ENCODE data around the gene CHIC2.
A peak's percentile ranks its signal among the peaks of the same experiment; 100 is the strongest.

Gene CHIC2

DNA sequence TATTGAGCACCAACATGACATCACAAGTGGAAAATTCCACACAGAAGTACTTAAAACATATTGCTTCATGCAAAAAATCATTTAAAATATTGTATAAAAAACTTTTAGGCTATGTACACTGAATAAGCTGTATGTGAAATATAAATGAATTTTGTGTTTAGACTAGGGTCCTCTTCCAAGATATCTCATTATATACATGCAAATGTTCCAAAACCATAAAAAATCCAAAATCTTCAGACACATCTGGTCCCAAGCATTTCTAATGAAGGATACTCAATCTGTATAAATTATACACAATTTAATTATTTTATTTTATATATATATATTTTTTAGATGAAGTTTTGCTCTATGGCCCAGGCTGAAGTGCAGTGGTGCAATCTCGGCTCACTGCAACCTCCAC lies 25.5 kb upstream of the CHIC2 start:
- Mint-ChIP-seq H3K4me3 (no peak overlapping the region), H3K27ac (no peak overlapping the region), H3K36me3 (ENCODE audit: insufficient read depth) (peaks cover 4% of the 10 kb centered on the region), H3K9me3 (no peaks in the 10 kb centered on the region), H3K27me3 (peaks cover 38 to 40% of the 10 kb centered on the region in 2 donors), H3K4me1 (ENCODE audit: low read depth in 2 of 2) (peaks cover 10 to 13% of the 10 kb centered on the region in 2 donors)
- DNase-seq (no peak), ATAC-seq (replicated peaks) (no peak)

GRCh38 chr4:54085284-54085683 lies 20.9 kb upstream of the CHIC2 start:
- DNase-seq (no peak), ATAC-seq (replicated peaks) (no peak)
- Mint-ChIP-seq H3K4me1 (ENCODE audit: low read depth in 2 of 2) (no peaks in the 10 kb centered on the region), H3K4me3 (no peak overlapping the region), H3K9me3 (no peaks in the 10 kb centered on the region), H3K36me3 (ENCODE audit: insufficient read depth) (no peaks in the 10 kb centered on the region), H3K27me3 (peaks cover 0 to 7% of the 10 kb centered on the region in 2 donors), H3K27ac (no peak overlapping the region)

- H3K4me3 Mint-ChIP-seq, result no peak overlapping the region
- no peaks in the 10 kb centered on the region for H3K4me1 Mint-ChIP-seq (ENCODE audit: low read depth in 2 of 2)
- no peaks in the 10 kb centered on the region for H3K9me3 Mint-ChIP-seq
- no peak for ATAC-seq (replicated peaks)
- DNase-seq, result no peak
- no peaks in the 10 kb centered on the region for H3K36me3 Mint-ChIP-seq (ENCODE audit: insufficient read depth)
- H3K27ac Mint-ChIP-seq, result no peak overlapping the region
- peaks cover 6 to 13% of the 10 kb centered on the region in 2 donors for H3K27me3 Mint-ChIP-seq
These were observed 17.8 kb upstream of the CHIC2 start for GRCh38 chr4:54082168-54082567.

GRCh38 chr4:54077812-54078211 lies 13.4 kb upstream of the CHIC2 start:
- DNase-seq (no peak), ATAC-seq (replicated peaks) (no peak)
- H3K4me1 Mint-ChIP-seq (ENCODE audit: low read depth in 2 of 2), result no peaks in the 10 kb centered on the region
- H3K4me3 Mint-ChIP-seq, result no peak overlapping the region
- no peaks in the 10 kb centered on the region for H3K9me3 Mint-ChIP-seq
- H3K27ac Mint-ChIP-seq, result no peak overlapping the region
- H3K36me3 Mint-ChIP-seq (ENCODE audit: insufficient read depth), result no peaks in the 10 kb centered on the region
- H3K27me3 Mint-ChIP-seq, result peaks cover 9 to 14% of the 10 kb centered on the region in 2 donors

DNA sequence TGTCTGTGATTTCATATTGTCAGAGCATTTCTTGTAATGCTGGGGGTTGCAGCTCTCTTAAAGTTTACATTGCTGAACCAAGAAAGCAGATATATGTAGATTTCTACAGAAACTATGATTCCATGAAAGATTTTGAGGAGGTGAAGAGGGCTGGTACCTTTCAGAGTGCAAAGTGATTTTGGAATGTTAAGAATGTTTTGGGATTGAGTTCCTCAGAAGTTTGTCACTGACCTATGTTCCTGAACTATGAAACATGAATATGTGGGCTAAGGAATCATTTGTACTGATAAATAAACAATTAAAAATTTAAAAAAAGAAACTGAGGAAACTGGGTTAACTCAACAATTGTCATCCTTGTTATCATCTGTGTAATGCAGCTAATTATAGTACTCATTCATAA lies 12.3 kb upstream of the CHIC2 start:
- peaks cover 0 to 2% of the 10 kb centered on the region in 2 donors for H3K4me1 Mint-ChIP-seq (ENCODE audit: low read depth in 2 of 2)
- no peaks in the 10 kb centered on the region for H3K9me3 Mint-ChIP-seq
- H3K36me3 Mint-ChIP-seq (ENCODE audit: insufficient read depth), result no peaks in the 10 kb centered on the region
- no peak overlapping the region for H3K4me3 Mint-ChIP-seq
- peaks cover 14 to 16% of the 10 kb centered on the region in 2 donors for H3K27me3 Mint-ChIP-seq
- DNase-seq, result no peak
- ATAC-seq (replicated peaks), result no peak
- no peak overlapping the region for H3K27ac Mint-ChIP-seq

DNA sequence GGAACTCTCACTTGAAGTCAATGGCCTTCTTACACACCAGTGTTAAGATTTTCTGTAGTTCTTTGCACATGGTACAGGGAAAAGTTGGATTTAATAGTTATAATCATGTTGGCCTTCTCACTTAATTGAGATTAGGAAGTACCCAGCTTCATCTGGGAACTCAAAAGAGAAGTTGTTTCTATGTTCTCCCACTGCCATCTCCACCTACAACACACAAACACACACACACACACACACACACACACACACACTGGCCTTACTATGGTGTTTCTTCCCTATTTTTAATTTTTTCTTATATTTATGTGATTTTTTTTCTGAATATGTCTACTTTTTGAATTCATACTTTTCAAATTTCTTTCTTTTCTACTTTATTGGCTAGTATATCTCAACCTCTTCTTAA lies 10.0 kb upstream of the CHIC2 start:
- DNase-seq (no peak), ATAC-seq (replicated peaks) (no peak)
- Mint-ChIP-seq H3K4me1 (ENCODE audit: low read depth in 2 of 2) (peaks cover 0 to 2% of the 10 kb centered on the region in 2 donors), H3K4me3 (no peak overlapping the region), H3K36me3 (ENCODE audit: insufficient read depth) (no peaks in the 10 kb centered on the region), H3K9me3 (no peaks in the 10 kb centered on the region), H3K27me3 (peaks cover 12 to 16% of the 10 kb centered on the region in 2 donors), H3K27ac (no peak overlapping the region)

DNA sequence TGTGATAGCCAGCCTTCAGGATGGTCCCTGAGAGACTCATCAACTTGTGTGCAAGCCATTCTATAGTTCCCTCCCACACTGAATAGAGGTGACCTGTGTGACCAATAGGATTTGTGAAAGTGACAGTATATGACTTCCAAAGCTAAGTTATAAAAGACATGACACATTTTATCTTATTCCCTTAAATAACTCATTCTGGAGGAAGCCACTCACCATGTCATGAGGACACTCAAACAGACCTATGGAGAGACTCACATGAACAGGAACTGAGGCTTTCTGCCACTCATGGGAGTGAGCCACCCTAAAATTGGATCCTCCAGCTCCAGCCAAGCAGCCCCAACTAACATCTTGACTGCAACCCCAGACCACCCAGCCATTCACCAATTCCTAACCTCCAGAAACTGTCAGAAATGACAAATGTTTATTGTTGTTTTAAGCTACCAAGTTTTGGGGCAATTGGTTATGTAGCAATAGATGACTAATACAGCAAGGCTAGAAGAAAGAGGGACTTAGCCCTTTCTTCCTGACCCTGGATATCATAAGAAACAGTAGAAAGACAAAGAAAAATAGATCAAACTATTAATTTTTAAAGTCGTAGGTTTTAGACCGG lies 9.0 kb upstream of the CHIC2 start:
- Mint-ChIP-seq H3K4me1 (ENCODE audit: low read depth in 2 of 2) (peaks cover 0 to 2% of the 10 kb centered on the region in 2 donors), H3K9me3 (no peaks in the 10 kb centered on the region), H3K27me3 (peaks cover 8 to 16% of the 10 kb centered on the region in 2 donors), H3K27ac (no peak overlapping the region), H3K36me3 (ENCODE audit: insufficient read depth) (no peaks in the 10 kb centered on the region), H3K4me3 (no peak overlapping the region)
- no peak for DNase-seq
- no peak for ATAC-seq (replicated peaks)

DNA sequence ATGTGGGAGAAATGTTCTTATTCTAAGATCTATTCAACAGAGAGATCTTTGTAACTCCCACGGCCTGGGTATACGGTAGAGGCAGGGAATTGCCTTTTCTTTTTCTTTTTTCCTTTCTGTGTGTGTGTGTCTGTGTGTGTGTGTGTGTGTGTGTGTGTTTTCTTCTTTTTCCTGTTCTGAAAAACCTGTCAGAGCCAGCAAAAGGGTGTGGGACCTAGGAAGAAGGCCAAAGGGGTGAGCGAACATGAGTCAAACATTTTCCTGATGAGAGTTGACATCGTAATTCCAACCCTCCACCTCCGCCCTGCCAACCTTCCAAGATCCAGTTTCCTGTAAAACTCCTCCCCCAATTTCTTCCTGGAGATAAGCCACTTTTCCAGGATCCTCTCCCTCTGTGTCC lies 2.8 kb upstream of the CHIC2 start:
- Mint-ChIP-seq H3K9me3 (no peaks in the 10 kb centered on the region), H3K36me3 (ENCODE audit: insufficient read depth) (peaks cover 32% of the 10 kb centered on the region), H3K27me3 (peaks cover 0 to under 1% of the 10 kb centered on the region in 2 donors), H3K4me1 (ENCODE audit: low read depth in 2 of 2) (peaks cover 12 to 19% of the 10 kb centered on the region in 2 donors), H3K27ac (no peak overlapping the region), H3K4me3 (no peak overlapping the region)
- DNase-seq (no peak), ATAC-seq (replicated peaks) (no peak)

- H3K36me3 Mint-ChIP-seq (ENCODE audit: insufficient read depth), result peaks cover 36% of the 10 kb centered on the region
These were observed 2.3 kb upstream of the CHIC2 start for GRCh38 chr4:54066718-54067129.

GRCh38 chr4:54066088-54066415 lies 1.6 kb upstream of the CHIC2 start:
- H3K27ac Mint-ChIP-seq, result peak overlapping the region in 1 of 2 donors; percentile 100
- H3K36me3 Mint-ChIP-seq (ENCODE audit: insufficient read depth), result peaks cover 40% of the 10 kb centered on the region
- H3K4me1 Mint-ChIP-seq (ENCODE audit: low read depth in 2 of 2), result peaks cover 18 to 30% of the 10 kb centered on the region in 2 donors
- DNase-seq, result no peak
- no peak overlapping the region for H3K4me3 Mint-ChIP-seq
- no peaks in the 10 kb centered on the region for H3K9me3 Mint-ChIP-seq
- no peaks in the 10 kb centered on the region for H3K27me3 Mint-ChIP-seq
- ATAC-seq (replicated peaks), result no peak

More at GRCh38 chr4:54066718-54067129, 2.3 kb upstream of the CHIC2 start:
- H3K27ac Mint-ChIP-seq, result peak overlapping the region in 1 of 2 donors; percentile 100
- H3K27me3 Mint-ChIP-seq, result no peaks in the 10 kb centered on the region
- DNase-seq (no peak), ATAC-seq (replicated peaks) (no peak)
- peaks cover 15 to 23% of the 10 kb centered on the region in 2 donors for H3K4me1 Mint-ChIP-seq (ENCODE audit: low read depth in 2 of 2)
- H3K9me3 Mint-ChIP-seq, result no peaks in the 10 kb centered on the region
- no peak overlapping the region for H3K4me3 Mint-ChIP-seq

GRCh38 chr4:54065282-54066087 lies 1.1 kb upstream of the CHIC2 start:
- ATAC-seq (replicated peaks), result no peak
- no peaks in the 10 kb centered on the region for H3K27me3 Mint-ChIP-seq
- H3K9me3 Mint-ChIP-seq, result no peaks in the 10 kb centered on the region
- peaks cover 18 to 34% of the 10 kb centered on the region in 2 donors for H3K4me1 Mint-ChIP-seq (ENCODE audit: low read depth in 2 of 2)
- peak overlapping the region; percentile 98 to 100 for H3K27ac Mint-ChIP-seq
- H3K4me3 Mint-ChIP-seq, result peak overlapping the region; percentile 92 to 97
- no peak for DNase-seq
- peaks cover 44% of the 10 kb centered on the region for H3K36me3 Mint-ChIP-seq (ENCODE audit: insufficient read depth)

- H3K27ac Mint-ChIP-seq, result peak overlapping the region; percentile 98 to 100
- H3K36me3 Mint-ChIP-seq (ENCODE audit: insufficient read depth), result peaks cover 50% of the 10 kb centered on the region
- ATAC-seq (replicated peaks), result peak; percentile 37
- H3K9me3 Mint-ChIP-seq, result no peaks in the 10 kb centered on the region
- peak overlapping the region; percentile 92 to 97 for H3K4me3 Mint-ChIP-seq
- peak; percentile 44 to 62 (median 48) for DNase-seq
- peaks cover 24 to 46% of the 10 kb centered on the region in 2 donors for H3K4me1 Mint-ChIP-seq (ENCODE audit: low read depth in 2 of 2)
- no peaks in the 10 kb centered on the region for H3K27me3 Mint-ChIP-seq
These were observed 578 bp downstream of the CHIC2 start for GRCh38 chr4:54063737-54064316.

DNA sequence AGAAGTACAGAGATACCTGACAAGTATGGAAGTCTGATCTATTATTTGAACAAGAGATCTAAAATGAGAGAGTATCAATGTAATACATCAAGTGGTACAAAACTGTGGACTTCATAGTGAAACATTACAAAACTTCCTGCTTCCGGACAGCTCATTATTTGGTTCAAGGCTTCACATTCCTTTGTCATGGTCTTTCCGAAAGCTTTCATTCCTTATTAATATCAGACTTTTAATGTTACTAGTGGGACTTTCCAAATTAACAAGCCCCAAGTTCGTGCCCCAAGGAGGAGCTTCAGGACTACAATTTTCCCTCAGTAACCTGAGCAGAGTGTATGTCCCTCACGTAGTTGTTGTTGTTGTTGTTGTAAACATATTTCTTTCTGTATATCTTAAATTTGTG lies 1.2 kb downstream of the CHIC2 start:
- Mint-ChIP-seq H3K27ac (peak overlapping the region; percentile 98 to 100), H3K4me3 (peak overlapping the region; percentile 92 to 97), H3K27me3 (no peaks in the 10 kb centered on the region), H3K4me1 (ENCODE audit: low read depth in 2 of 2) (peaks cover 26 to 50% of the 10 kb centered on the region in 2 donors), H3K36me3 (ENCODE audit: insufficient read depth) (peaks cover 52% of the 10 kb centered on the region), H3K9me3 (no peaks in the 10 kb centered on the region)
- no peak for DNase-seq
- ATAC-seq (replicated peaks), result no peak

DNA sequence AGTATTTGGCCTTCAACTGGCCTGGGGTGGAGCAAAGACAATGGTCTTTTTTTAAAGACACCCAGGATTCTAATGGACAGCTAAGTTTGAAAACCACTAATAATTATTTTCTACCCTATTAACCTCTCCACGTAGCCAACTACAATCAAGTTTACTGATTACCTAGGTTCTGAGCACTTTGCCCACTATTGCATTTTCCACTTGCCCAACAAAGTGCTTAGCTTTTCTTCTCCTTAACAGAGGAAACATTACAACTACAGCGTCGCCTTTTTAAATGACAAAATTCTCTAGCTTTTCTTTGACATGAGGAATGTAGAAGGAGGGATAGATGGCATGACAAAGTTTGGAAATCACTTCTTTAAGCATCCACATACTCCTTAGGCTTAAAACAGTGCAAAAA lies 2.0 kb downstream of the CHIC2 start:
- peaks cover 55% of the 10 kb centered on the region for H3K36me3 Mint-ChIP-seq (ENCODE audit: insufficient read depth)
- peaks cover 33 to 59% of the 10 kb centered on the region in 2 donors for H3K4me1 Mint-ChIP-seq (ENCODE audit: low read depth in 2 of 2)
- peak overlapping the region; percentile 98 to 100 for H3K27ac Mint-ChIP-seq
- no peaks in the 10 kb centered on the region for H3K9me3 Mint-ChIP-seq
- DNase-seq (no peak), ATAC-seq (replicated peaks) (no peak)
- H3K4me3 Mint-ChIP-seq, result peak overlapping the region; percentile 92 to 97
- no peaks in the 10 kb centered on the region for H3K27me3 Mint-ChIP-seq
